Liver (tissue), 3 donors: ENCODE results near the gene C14orf132.

Experiments used
- CTCF ChIP-seq: fragments of 150-350 bp; IDR thresholded peaks from 2 replicates; pipeline ENCODE4 v1.5.1; 2017; ENCODE audit warnings: improper control_type of control experiment, low read depth, low read length; ENCODE audit not compliant: missing input control
- FOXA1 ChIP-seq: IDR thresholded peaks from 2 replicates; pipeline ENCODE4 v1.6.1; 2016; ENCODE audit warnings: antibody characterized with exemption
- GABPA ChIP-seq, 2 donors: IDR thresholded peaks in 1 of 2; conservative IDR thresholded peaks in 1 of 2; 2 replicates each; pipeline ENCODE4 v1.6.1; 2016; ENCODE audit warnings: antibody characterized with exemption in 2 of 2, mild to moderate bottlenecking in 1 of 2, moderate library complexity in 1 of 2
- HNF4A ChIP-seq, 2 donors: conservative IDR thresholded peaks; 2 replicates each; pipeline ENCODE4 v1.6.1; 2016; ENCODE audit warnings: antibody characterized with exemption in 2 of 2, mild to moderate bottlenecking in 2 of 2
- JUND ChIP-seq, 2 donors: IDR thresholded peaks; 2 replicates each; pipeline ENCODE4 v1.6.1; 2016; ENCODE audit warnings: antibody characterized with exemption in 2 of 2
- MAX ChIP-seq: IDR thresholded peaks from 2 replicates; pipeline ENCODE4 v1.6.1; 2016; ENCODE audit warnings: antibody characterized with exemption
- RAD21 ChIP-seq, 2 donors: IDR thresholded peaks; 2 replicates each; pipeline ENCODE4 v1.6.1; 2016; ENCODE audit warnings: antibody characterized with exemption in 2 of 2, mild to moderate bottlenecking in 2 of 2
- REST ChIP-seq: IDR thresholded peaks from 2 replicates; pipeline ENCODE4 v1.6.1; 2016; ENCODE audit warnings: antibody characterized with exemption, mild to moderate bottlenecking
- TAF1 ChIP-seq: conservative IDR thresholded peaks from 2 replicates; pipeline ENCODE4 v1.6.1; 2016; ENCODE audit warnings: antibody characterized with exemption, mild to moderate bottlenecking
- YY1 ChIP-seq: IDR thresholded peaks from 2 replicates; pipeline ENCODE4 v1.6.1; 2016; ENCODE audit warnings: antibody characterized with exemption, mild to moderate bottlenecking
- ZBTB33 ChIP-seq: IDR thresholded peaks from 2 replicates; pipeline ENCODE4 v1.6.1; 2016; ENCODE audit warnings: antibody characterized with exemption
- donor health status: healthy.
- donor health status: healthy.

- TF ChIP-seq YY1 (no peak), CTCF (no peak), MAX (no peak), GABPA (IDR thresholded peaks at IDR 0.05 in 1 of 2, conservative IDR thresholded peaks at IDR 0.05 in 1 of 2) (no peak), FOXA1 (no peak), JUND (IDR thresholded peaks at IDR 0.05) (no peak), REST (no peak), HNF4A (conservative IDR thresholded peaks at IDR 0.05) (no peak), TAF1 (no peak), RAD21 (IDR thresholded peaks at IDR 0.05) (no peak), ZBTB33 (no peak)
These were observed 3.7 kb upstream of the C14orf132 start for GRCh38 chr14:96035456-96035855.
